ENCODE data around the gene GRM5.
"Not testable (repeated sequence)": the region's sequence is repeated elsewhere in the genome, so short reads cannot be mapped to it uniquely, and the experiment has no call there.

The GRM5 gene

DNA sequence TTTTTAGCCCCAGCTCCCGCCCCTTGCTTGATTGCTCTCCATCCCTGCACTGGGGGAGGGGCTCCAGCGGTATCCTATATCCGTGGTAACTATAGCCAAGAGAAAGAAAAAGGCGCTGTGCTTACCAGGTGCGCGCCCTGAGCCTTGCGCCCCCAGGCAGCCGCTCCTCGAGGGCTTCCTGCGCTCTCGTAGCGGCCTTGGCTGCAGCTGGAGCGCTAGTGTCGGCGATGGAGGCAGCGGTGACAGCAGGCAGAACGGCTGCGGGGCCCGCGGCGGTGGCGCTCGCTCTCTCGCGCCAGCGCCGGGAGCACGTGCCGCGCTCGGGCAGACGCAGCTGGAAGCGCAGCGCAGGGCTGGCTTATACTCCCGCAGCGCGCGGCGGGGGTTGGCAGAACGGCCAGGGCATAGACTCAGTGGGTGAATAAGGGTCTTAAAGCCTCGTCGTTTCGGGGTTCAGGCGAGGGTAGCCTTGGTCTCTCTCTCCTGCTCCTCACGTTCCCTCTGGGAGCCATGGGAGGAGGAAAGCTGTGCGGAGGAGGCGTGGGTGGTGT lies at the start of gene GRM5:
TSS of gene GRM5 (minus strand) at position 332 of the 551 bp plus-strand sequence. CDS start 18,110 bp downstream, outside the sequence.
- not testable (repeated sequence) for H3K27ac ChIP-seq (ENCODE audit: low read length); H3K27me3 ChIP-seq (ENCODE audit: low read depth, low read length); H3K9me3 ChIP-seq (ENCODE audit: insufficient read depth, low read length); H2AFZ ChIP-seq (ENCODE audit: low read depth, low read length); H3K4me2 ChIP-seq (ENCODE audit: low read length); H3K4me3 ChIP-seq (ENCODE audit: low read length); H3K36me3 ChIP-seq (replicated peaks; ENCODE audit: low read depth, low read length); H3K4me1 ChIP-seq (ENCODE audit: low read length); H3K9ac ChIP-seq (ENCODE audit: low read length); H3K79me2 ChIP-seq (ENCODE audit: low read length); H4K20me1 ChIP-seq (ENCODE audit: insufficient read depth, low read length)

DNA sequence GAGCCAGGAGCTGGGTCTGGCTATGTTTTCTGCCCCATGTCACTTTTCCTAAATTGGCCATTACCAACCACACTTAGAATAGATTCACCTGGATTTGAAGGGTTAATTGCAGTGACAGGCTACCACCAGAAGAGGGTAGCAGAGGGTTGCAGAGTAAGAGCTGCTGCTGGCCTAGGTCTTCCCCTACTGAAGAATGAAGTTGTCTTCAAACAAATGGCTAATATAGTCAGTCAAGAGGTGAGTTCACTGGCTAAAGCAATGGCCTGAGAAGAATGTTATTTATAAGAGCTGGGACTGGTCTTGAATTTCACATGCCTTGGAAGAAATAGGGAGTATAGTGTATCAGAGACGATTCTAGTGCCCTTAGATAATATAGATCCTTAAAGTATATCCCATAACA lies 32.2 kb upstream of the GRM5 start:
- not testable (repeated sequence) for H2AFZ ChIP-seq (ENCODE audit: low read depth, low read length); H3K27me3 ChIP-seq (ENCODE audit: low read depth, low read length); H3K79me2 ChIP-seq (ENCODE audit: low read length); H3K27ac ChIP-seq (ENCODE audit: low read length); H3K36me3 ChIP-seq (replicated peaks; ENCODE audit: low read depth, low read length); H3K4me3 ChIP-seq (ENCODE audit: low read length); H3K4me1 ChIP-seq (ENCODE audit: low read length); H4K20me1 ChIP-seq (ENCODE audit: insufficient read depth, low read length); H3K9me3 ChIP-seq (ENCODE audit: insufficient read depth, low read length); H3K4me2 ChIP-seq (ENCODE audit: low read length); H3K9ac ChIP-seq (ENCODE audit: low read length)
- TF ChIP-seq, protein P1, sequence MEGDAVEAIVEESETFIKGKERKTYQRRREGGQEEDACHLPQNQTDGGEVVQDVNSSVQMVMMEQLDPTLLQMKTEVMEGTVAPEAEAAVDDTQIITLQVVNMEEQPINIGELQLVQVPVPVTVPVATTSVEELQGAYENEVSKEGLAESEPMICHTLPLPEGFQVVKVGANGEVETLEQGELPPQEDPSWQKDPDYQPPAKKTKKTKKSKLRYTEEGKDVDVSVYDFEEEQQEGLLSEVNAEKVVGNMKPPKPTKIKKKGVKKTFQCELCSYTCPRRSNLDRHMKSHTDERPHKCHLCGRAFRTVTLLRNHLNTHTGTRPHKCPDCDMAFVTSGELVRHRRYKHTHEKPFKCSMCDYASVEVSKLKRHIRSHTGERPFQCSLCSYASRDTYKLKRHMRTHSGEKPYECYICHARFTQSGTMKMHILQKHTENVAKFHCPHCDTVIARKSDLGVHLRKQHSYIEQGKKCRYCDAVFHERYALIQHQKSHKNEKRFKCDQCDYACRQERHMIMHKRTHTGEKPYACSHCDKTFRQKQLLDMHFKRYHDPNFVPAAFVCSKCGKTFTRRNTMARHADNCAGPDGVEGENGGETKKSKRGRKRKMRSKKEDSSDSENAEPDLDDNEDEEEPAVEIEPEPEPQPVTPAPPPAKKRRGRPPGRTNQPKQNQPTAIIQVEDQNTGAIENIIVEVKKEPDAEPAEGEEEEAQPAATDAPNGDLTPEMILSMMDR (IDR thresholded peaks at IDR 0.05; ENCODE audit: low read depth, low read length) = peak; percentile 64

DNA sequence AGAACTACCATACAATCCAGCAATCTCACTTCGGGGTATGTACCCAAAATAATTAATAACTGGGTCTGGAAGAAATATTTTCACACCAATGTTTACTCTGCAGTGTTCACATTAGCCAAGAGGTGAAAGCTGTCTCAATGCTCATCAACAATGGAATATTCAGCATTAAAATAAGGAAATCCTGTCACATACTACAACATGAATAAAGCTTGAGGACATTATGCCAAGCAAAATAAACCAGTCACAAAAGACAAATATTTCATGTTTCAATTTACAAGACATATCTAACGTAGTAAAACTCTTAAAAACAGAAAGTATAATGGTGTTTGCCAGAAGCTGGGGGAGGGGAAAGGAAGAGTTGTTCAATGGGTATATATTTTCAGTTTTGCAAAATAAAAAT lies 28.0 kb upstream of the GRM5 start:
- H3K27ac ChIP-seq (ENCODE audit: low read length); H3K4me3 ChIP-seq (ENCODE audit: low read length); H4K20me1 ChIP-seq (ENCODE audit: insufficient read depth, low read length); H3K4me2 ChIP-seq (ENCODE audit: low read length); H2AFZ ChIP-seq (ENCODE audit: low read depth, low read length); H3K36me3 ChIP-seq (replicated peaks; ENCODE audit: low read depth, low read length); H3K27me3 ChIP-seq (ENCODE audit: low read depth, low read length); H3K79me2 ChIP-seq (ENCODE audit: low read length); H3K4me1 ChIP-seq (ENCODE audit: low read length); H3K9ac ChIP-seq (ENCODE audit: low read length): not testable (repeated sequence)
- peaks cover 11% of the 10 kb centered on the region; the same call in 1 of the 2 replicates for H3K9me3 ChIP-seq (ENCODE audit: insufficient read depth, low read length)

DNA sequence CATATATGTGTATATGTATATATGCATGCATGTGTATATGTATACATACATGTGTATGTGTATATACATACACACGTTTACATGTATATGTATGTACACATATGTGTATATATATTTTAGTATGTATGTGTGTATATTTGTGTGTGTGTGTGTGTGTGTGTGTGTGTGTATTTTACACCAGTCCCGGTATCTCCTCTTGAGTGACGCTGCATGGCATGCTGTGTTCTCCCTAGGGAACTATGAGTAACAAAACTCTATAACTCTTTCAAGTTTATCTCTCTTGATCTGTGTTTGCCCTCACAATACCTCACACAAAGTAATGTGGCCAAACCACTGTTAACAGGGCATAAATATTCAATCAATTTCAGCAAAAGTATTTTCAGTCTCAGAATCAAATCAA lies 19.2 kb upstream of the GRM5 start:
- not testable (repeated sequence) for H3K4me2 ChIP-seq (ENCODE audit: low read length); H3K27me3 ChIP-seq (ENCODE audit: low read depth, low read length); H3K4me3 ChIP-seq (ENCODE audit: low read length); H3K27ac ChIP-seq (ENCODE audit: low read length); H3K36me3 ChIP-seq (replicated peaks; ENCODE audit: low read depth, low read length); H3K79me2 ChIP-seq (ENCODE audit: low read length); H3K9me3 ChIP-seq (ENCODE audit: insufficient read depth, low read length); H3K9ac ChIP-seq (ENCODE audit: low read length); H2AFZ ChIP-seq (ENCODE audit: low read depth, low read length); H3K4me1 ChIP-seq (ENCODE audit: low read length); H4K20me1 ChIP-seq (ENCODE audit: insufficient read depth, low read length)

DNA sequence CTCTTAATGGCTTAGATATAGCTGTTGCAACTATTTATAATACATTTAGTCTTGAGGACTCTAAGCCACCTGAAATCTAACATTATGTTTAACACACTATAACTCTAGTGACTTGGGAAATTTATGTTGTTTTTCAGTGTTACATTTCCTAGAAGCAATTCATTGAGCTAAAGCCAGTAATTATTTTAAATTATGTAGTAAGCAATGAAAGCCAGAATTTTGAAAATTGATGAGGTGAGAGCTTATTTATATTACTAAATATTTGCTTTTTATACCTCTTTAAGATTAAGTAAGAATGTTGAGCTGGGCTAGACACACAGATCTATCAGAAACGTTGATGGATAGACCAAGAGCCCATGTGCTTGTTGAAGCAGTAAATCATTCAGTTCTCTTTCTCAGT lies 5.1 kb upstream of the GRM5 start:
- H3K79me2 ChIP-seq (ENCODE audit: low read length); H3K4me1 ChIP-seq (ENCODE audit: low read length); H3K27ac ChIP-seq (ENCODE audit: low read length); H3K4me2 ChIP-seq (ENCODE audit: low read length); H3K9me3 ChIP-seq (ENCODE audit: insufficient read depth, low read length); H3K9ac ChIP-seq (ENCODE audit: low read length); H3K36me3 ChIP-seq (replicated peaks; ENCODE audit: low read depth, low read length); H3K27me3 ChIP-seq (ENCODE audit: low read depth, low read length); H3K4me3 ChIP-seq (ENCODE audit: low read length); H4K20me1 ChIP-seq (ENCODE audit: insufficient read depth, low read length); H2AFZ ChIP-seq (ENCODE audit: low read depth, low read length): not testable (repeated sequence)

DNA sequence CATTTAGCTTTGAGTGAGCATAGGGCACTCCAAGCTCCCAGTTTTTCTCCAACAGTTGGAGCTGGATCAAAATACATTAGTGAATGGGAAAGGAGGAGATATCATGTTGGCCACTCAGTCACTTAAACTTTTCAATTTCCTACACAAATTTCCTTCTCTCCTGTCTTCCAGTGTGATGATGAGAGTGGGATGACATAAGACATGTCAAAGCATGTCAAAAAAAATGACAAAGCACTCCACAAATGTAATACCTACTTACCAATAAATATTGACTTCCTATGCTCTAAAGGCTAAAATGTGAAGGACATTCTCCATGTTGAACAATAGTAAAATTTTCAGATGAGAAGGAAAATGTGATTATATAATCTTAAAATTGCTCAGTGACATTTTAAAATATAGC lies 1.5 kb upstream of the GRM5 start:
- no peak overlapping the region for H3K27ac ChIP-seq (ENCODE audit: low read length)
- no peaks in the 10 kb centered on the region for H4K20me1 ChIP-seq (ENCODE audit: insufficient read depth, low read length)
- H2AFZ ChIP-seq (ENCODE audit: low read depth, low read length) = no peak overlapping the region
- H3K27me3 ChIP-seq (ENCODE audit: low read depth, low read length) = no peaks in the 10 kb centered on the region
- H3K4me1 ChIP-seq (ENCODE audit: low read length) = no peaks in the 10 kb centered on the region
- no peaks in the 10 kb centered on the region for H3K9me3 ChIP-seq (ENCODE audit: insufficient read depth, low read length)
- H3K79me2 ChIP-seq (ENCODE audit: low read length) = no peaks in the 10 kb centered on the region
- no peak for TF ChIP-seq EZH2phosphoT487 (IDR thresholded peaks at IDR 0.05; ENCODE audit: low read depth)
- TF ChIP-seq, protein P1 (IDR thresholded peaks at IDR 0.05; ENCODE audit: low read depth, low read length) = no peak
- no peak overlapping the region for H3K4me3 ChIP-seq (ENCODE audit: low read length)
- H3K4me2 ChIP-seq (ENCODE audit: low read length) = no peak overlapping the region
- no peaks in the 10 kb centered on the region for H3K36me3 ChIP-seq (replicated peaks; ENCODE audit: low read depth, low read length)
- no peak overlapping the region for H3K9ac ChIP-seq (ENCODE audit: low read length)
